ENCODE results near the gene LRRC1.

LRRC1 gene

DNA sequence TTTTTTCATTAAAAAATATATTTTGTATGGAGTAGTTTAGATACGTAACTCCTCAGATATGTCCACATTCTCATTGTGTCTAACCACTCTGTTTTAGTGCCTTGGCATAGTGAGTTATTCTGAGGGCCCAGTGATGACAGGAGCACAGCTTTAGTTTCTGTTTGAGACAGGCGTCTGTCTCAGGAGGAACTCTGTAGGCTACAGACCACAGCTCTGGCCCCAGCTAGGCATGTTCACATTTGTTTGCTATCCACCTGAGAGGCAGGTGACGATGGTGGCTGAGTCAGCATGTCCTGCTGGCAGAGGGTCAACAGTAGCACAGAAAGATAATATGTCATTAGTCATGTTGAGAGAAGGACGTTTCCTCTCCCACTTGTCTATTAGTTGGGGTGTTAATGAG is 16.3 kb downstream of the LRRC1 start:
- POLR2A ChIA-PET: no interaction called here

DNA sequence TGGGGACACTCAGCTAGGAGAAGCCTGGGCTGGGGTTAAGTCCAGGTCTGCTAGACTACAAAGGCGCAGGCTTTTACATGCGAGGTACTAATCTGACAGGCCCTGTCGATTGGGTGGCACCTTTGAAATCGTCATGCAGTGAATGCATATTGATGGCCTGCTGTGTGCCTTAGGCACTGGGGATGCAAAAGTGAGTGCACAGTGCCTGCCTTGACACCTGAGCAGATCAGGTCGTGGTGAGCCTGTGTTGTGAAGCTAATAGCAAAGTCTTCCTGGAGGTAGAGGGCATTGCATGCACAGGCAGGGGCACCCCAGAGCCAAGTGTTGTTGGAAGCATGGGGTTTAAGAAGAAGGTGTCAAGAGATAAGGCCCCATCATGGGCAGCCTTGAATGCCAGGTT is 16.9 kb downstream of the LRRC1 start:
- CTCF ChIA-PET: interaction anchor here (0.9 kb wide), 1 partner anchor 93 kb away, joined by 3 read pairs; no protein-coding TSS in a partner anchor
- DNase-seq (ENCODE audit: extremely low spot score): no peak
- POLR2A ChIA-PET: no interaction called here
- TF ChIP-seq, protein P1, sequence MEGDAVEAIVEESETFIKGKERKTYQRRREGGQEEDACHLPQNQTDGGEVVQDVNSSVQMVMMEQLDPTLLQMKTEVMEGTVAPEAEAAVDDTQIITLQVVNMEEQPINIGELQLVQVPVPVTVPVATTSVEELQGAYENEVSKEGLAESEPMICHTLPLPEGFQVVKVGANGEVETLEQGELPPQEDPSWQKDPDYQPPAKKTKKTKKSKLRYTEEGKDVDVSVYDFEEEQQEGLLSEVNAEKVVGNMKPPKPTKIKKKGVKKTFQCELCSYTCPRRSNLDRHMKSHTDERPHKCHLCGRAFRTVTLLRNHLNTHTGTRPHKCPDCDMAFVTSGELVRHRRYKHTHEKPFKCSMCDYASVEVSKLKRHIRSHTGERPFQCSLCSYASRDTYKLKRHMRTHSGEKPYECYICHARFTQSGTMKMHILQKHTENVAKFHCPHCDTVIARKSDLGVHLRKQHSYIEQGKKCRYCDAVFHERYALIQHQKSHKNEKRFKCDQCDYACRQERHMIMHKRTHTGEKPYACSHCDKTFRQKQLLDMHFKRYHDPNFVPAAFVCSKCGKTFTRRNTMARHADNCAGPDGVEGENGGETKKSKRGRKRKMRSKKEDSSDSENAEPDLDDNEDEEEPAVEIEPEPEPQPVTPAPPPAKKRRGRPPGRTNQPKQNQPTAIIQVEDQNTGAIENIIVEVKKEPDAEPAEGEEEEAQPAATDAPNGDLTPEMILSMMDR (IDR thresholded peaks at IDR 0.05; ENCODE audit: control extremely low read depth, extremely low read depth, low read depth, missing control alignments): no peak

More for the DNA sequence above, 16.3 kb downstream of the LRRC1 start:
- CTCF ChIA-PET: interaction anchor here (0.9 to 1.2 kb wide), 2 partner anchors 92 to 144 kb away, joined by 3 read pairs; no protein-coding TSS in a partner anchor
- peak; percentile 50 for DNase-seq (ENCODE audit: extremely low spot score)
- TF ChIP-seq, protein P1 (IDR thresholded peaks at IDR 0.05; ENCODE audit: control extremely low read depth, extremely low read depth, low read depth, missing control alignments): no peak

DNA sequence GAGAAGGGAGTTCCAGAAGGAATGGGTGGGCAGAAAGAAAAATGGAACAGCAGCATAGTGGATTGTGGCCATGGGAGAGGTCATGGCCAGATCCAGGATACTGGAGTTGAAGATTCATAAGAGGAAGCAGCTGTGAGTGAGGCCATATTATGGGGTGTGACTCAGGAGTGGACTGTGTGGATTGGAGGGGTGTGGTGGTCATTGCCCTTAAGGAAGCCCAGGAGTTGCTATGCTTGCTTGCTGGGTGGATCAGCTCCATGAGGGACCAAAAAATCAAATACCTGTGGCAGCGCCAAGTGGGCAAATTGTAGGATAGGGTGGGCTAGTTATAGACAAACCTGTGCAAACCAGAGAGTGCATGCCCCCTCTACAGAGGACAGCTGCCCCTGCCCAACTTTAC is 18.3 kb downstream of the LRRC1 start:
- TF ChIP-seq, protein P1 (IDR thresholded peaks at IDR 0.05; ENCODE audit: control extremely low read depth, extremely low read depth, low read depth, missing control alignments): no peak
- ChIA-PET CTCF (interaction anchor here (1.7 kb wide), 1 partner anchor 15 kb away, joined by 6 read pairs; no protein-coding TSS in a partner anchor), POLR2A (no interaction called here)
- no peak for DNase-seq (ENCODE audit: extremely low spot score)

DNA sequence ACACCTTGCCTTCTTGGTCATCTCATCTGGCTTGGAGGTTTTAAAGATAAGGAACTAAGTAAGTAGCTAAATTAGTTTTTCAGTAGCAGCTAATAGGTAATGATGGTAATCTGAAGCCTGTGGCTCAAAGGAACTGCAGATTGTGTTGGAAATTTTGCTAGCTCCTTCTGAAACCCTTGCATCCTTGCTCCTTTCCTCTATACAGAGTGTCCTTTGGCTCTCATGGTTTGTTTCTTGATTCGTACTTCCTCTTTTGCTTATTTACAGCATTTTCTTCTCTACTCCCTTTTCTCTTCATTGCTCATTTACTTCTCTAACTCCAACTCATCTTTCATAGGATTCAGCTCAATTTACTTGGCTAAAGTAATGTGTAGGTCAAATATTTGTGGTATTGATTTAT is 19.0 kb downstream of the LRRC1 start:
- CTCF ChIA-PET: interaction anchor here (1.7 kb wide), 1 partner anchor 15 kb away, joined by 6 read pairs; no protein-coding TSS in a partner anchor
- TF ChIP-seq, protein P1 (IDR thresholded peaks at IDR 0.05; ENCODE audit: control extremely low read depth, extremely low read depth, low read depth, missing control alignments): no peak
- POLR2A ChIA-PET: no interaction called here
- no peak for DNase-seq (ENCODE audit: extremely low spot score)

DNA sequence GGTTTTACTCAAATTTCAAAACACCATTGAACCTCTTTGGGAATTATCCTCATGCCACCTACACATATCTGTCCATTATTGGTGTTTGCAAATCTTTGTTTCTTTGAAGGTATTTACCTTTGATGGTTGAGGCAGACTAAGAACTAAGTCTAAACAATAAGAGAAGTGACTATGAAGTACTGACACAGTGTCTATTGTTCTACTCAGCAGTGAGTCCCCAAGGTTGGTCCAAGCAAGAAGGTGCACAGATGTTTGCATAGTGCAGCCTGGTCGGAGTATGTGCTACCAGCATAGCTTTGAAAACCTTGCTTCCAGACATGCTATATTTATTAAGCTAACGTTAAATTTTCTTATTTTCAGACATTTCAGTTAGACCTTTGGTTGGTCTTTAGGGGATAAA is 19.5 kb downstream of the LRRC1 start:
- CTCF ChIA-PET: interaction anchor here (1.3 to 2.0 kb wide), 3 partner anchors 10 to 17 kb away, joined by 3 to 6 read pairs (median 4); no protein-coding TSS in a partner anchor
- POLR2A ChIA-PET: no interaction called here
- TF ChIP-seq, protein P1 (IDR thresholded peaks at IDR 0.05; ENCODE audit: control extremely low read depth, extremely low read depth, low read depth, missing control alignments): no peak
- DNase-seq (ENCODE audit: extremely low spot score): no peak

DNA sequence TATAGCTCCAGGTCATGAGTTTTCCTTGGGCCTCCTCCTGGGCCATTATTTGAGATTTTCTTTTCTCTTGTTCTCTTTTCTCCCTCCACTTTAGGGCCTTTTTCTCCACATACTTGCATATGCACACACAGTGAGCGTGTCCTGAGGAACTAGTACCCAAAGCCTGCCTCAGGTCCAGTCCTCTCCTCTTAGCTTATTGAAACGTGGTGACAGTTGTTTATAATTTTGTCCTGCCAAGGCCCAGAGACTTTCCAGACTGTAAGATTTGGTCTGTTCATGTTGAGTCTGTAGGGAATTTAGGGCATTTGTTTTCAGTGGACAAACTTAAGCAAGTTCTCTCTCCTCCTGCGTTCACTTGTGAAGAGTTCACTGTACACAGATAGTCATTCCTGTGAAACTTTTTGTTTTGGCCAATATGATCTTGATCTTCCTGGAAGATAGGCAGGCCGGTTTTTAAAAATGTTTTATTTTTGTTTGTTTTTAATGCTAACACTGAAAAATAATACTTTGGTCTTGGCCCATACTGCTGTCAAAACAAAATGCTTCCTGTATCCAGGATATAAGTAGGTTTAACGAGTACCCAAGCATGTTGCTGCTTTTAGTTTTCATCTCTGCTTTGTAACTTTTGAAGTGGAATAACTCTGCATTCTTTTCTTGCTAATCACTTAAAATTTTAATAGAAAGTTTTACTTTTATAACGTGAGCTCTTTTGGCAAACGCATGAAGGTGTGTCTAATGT is 20.7 kb downstream of the LRRC1 start:
- ChIA-PET POLR2A (no interaction called here), CTCF (interaction anchor here (1.0 to 2.0 kb wide), 4 partner anchors 9 to 80 kb away, joined by 3 to 4 read pairs (median 3); no protein-coding TSS in a partner anchor)
- TF ChIP-seq, protein P1 (IDR thresholded peaks at IDR 0.05; ENCODE audit: control extremely low read depth, extremely low read depth, low read depth, missing control alignments): no peak
- DNase-seq (ENCODE audit: extremely low spot score): no peak

Data from GM10248 (cell line).